ENCODE data around the gene ATF7IP2.
"Not testable (repeated sequence)": the region's sequence is repeated elsewhere in the genome, so short reads cannot be mapped to it uniquely, and the experiment has no call there.

Gene ATF7IP2

DNA sequence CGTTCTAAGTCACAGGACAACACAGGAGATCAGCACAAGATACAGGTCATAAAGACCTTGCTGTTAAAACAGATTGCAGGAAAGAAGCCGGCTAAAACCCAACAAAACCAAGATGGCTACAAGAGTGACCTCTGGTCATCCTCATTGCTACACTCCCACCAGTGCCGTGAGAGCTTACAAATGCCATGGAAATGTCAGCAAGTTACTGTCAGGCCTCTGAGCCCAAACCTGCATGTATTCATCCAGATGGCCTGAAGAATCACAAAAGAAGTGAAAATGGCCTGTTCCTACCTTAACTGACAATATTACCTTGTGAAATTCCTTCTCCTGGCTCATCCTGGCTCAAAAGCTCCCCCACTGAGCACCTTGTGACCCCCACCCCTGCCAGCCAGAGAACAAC is 119.4 kb downstream of the ATF7IP2 start:
- DNase-seq (ENCODE audit: extremely low read depth in 1 of 2, low read depth in 1 of 2): not testable (repeated sequence)

DNA sequence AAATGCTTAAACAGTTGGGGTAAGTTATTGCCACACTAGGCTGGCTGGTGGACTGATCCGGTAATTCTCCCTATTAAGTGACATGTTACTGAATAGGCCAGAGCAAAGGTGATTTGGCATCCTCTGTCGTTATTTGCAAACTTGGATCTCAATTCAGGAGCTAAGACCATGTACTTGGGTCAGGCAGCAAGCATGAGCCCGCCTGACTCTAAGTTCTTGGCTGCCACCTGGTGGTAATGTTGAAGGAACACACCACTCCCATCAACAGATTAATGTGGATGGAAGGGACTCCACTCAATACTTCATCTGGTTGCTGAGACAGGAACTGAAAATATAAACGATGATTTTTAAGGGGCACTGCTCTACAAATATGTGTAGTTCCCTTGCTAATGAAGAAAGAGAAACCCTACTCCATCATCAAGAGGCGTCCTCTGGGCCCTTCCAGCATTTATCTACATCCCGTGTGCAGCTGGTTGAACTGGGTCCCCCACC is 123.7 kb downstream of the ATF7IP2 start:
- peak; percentile 6 to 47 for DNase-seq (ENCODE audit: extremely low read depth in 1 of 2, low read depth in 1 of 2)

GRCh38 chr16:10510279-10510678 is 124.4 kb downstream of the ATF7IP2 start:
- DNase-seq (ENCODE audit: extremely low read depth in 1 of 2, low read depth in 1 of 2): no peak

GRCh38 chr16:10511829-10512228 is 126.0 kb downstream of the ATF7IP2 start:
- DNase-seq (ENCODE audit: extremely low read depth in 1 of 2, low read depth in 1 of 2): peak in 1 of 2 donors; percentile 20

GRCh38 chr16:10514369-10515055 is 128.7 kb downstream of the ATF7IP2 start:
- no peak for DNase-seq (ENCODE audit: extremely low read depth in 1 of 2, low read depth in 1 of 2)

DNA sequence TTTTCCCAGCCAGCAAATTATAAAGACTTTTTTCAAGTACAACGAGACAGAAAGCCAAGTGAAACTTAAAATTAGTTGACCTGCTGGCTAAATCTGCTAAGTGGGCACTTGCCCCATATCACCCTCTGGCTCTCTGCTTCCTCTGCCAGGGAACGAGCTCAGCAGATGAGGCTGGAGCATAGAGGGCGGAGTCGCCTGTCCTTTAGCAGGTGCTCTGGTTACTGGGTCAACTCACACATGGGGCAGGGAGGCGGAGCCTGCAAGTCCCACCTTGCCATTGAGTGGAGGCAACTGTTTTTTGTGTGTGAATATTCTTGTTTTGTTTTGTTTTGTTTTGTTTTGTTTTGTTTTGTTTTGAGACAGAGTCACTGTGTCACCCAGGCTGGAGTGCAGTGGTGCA is 132.0 kb downstream of the ATF7IP2 start:
- DNase-seq (ENCODE audit: extremely low read depth in 1 of 2, low read depth in 1 of 2): no peak

DNA sequence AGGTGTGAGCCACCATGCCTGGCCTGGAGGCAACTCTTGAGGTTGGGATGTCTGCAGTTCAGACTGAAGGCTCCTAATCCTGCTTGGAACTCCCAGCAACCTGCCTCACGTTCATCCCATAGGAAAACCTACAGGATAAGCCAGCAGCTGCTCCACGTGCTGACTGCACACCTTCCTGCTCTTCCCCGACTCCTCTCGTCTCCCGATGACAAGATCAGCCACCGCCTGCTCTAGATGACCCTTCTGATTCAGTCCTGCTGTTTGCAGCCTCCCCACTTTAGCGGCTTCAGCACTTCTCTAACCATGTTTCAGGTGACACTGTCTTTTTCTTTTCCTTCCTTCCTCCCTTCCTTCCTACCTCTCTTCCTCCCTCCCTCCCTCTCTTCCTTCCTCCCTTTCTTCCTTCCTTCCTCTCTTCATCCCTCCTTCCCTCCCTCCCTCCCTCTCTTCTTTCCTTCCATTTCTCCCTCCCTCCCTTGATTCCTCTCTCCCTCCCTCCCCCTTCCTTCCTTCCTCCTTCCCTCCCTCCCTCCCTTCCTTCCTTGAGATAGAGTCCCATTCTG is 132.7 kb downstream of the ATF7IP2 start:
- no peak for DNase-seq (ENCODE audit: extremely low read depth in 1 of 2, low read depth in 1 of 2)

GRCh38 chr16:10519297-10519696 is 133.4 kb downstream of the ATF7IP2 start:
- DNase-seq (ENCODE audit: extremely low read depth in 1 of 2, low read depth in 1 of 2): no peak

GRCh38 chr16:10519929-10520868 is 134.3 kb downstream of the ATF7IP2 start:
- DNase-seq (ENCODE audit: extremely low read depth in 1 of 2, low read depth in 1 of 2): no peak

DNA sequence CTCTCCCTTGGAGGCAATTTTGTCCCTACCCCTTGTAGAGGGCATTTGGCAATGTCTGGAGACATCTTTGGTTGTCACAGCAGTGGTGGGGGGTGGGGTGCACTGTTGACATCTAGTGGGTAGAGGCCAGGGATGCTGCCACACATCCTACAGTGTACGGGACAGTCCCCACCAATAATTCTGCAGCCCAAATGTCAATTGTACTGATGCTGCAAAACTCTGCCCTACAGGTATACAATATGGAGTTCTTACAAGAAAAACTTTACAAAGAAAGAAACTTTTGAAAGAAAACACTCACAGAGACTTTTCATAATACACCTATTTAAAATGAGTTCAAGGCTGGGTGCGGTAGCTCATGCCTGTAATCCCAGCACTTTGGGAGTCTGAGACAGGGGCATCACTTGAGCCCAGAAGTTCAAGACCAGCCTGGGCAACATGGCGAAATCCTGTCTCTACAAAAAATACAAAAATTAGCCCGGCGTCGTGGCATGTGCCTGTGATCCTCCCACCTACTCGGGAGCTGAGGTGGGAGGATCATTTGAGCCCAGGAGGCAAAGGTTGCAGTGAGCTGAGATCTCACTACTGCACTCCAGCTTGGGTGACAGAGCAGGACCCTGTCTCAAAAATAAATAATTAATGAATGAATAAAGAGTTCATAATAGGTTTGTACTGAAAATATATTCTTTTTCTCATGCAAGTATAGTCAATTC is 135.2 kb downstream of the ATF7IP2 start:
- DNase-seq (ENCODE audit: extremely low read depth in 1 of 2, low read depth in 1 of 2): no peak

GRCh38 chr16:10521681-10522274 is 135.9 kb downstream of the ATF7IP2 start:
- DNase-seq (ENCODE audit: extremely low read depth in 1 of 2, low read depth in 1 of 2): peak in 1 of 2 donors; percentile 20

DNA sequence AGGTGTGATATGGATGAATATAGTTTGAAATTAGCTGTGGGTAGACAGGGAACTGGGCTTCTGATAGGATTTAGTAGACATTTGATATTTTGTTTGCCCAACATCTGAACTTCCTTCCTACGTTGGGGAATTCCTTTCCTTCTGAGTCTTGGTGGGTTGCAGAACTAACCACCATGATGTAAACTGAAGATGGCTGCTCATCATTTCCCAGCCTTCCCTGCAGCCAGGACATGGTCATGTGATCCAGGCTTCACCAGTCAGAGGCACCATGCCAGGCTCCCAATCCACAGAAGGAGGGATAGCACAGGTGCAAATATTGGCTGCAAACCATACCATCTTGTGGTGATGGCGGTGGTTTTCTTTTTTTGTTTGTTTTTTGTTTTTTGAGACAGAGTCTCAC is 137.1 kb downstream of the ATF7IP2 start:
- no peak for DNase-seq (ENCODE audit: extremely low read depth in 1 of 2, low read depth in 1 of 2)

DNA sequence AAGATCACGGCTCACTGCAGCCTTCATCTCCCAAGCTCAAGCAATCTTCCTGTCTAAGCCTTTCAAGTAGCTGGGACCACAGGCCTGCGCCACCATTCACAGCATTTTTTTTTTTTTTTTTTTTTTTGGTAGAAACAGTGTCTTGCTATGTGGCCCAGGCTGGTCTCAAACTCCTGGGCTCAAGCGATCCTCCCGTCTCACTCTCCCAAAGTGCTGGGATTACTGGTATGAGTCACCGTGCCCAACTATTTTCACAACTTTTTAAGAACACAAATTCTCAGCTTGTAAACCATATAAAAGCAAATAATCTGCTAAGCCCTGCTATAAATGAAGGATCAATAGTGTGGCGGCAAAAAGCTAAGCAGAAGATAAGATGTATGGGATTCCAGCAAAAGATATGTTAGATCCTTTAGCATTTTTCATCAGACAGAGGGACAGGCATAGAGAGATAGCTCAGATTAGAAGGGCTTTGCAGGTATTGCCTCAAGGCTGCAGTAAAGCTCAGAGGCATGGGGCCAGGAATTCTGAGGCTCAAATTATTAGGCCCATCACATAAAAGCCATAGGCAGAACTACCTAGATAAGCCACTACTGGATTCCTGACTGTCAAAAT is 139.5 kb downstream of the ATF7IP2 start:
- DNase-seq (ENCODE audit: extremely low read depth in 1 of 2, low read depth in 1 of 2): no peak

- no peak for DNase-seq (ENCODE audit: extremely low read depth in 1 of 2, low read depth in 1 of 2)
Measured at GRCh38 chr16:10526962-10527361, 141.1 kb downstream of the ATF7IP2 start.

GRCh38 chr16:10528635-10529034 is 142.8 kb downstream of the ATF7IP2 start:
- no peak for DNase-seq (ENCODE audit: extremely low read depth in 1 of 2, low read depth in 1 of 2)

GRCh38 chr16:10529895-10530669 is 144.2 kb downstream of the ATF7IP2 start:
- DNase-seq (ENCODE audit: extremely low read depth in 1 of 2, low read depth in 1 of 2): no peak

DNA sequence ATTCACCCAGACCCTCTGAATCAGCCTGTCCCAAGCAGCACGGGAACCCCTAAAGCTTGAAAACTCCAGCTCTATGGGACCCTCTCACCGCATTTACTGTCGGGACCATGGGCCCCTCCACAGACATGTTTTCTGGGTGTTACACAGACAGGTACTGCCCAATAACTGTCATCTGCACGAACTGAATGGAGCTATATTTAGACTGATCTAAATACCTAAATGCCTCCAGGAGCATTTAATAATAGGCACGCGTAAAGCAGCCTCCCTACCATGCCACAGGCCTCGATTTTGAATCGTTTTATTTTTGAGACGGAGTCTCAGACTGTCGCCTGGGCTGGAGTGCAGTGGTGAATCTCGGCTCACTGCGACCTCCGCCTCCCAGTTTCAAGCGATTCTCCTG is 144.8 kb downstream of the ATF7IP2 start:
- no peak for DNase-seq (ENCODE audit: extremely low read depth in 1 of 2, low read depth in 1 of 2)

GRCh38 chr16:10531582-10531981 is 145.7 kb downstream of the ATF7IP2 start:
- DNase-seq (ENCODE audit: extremely low read depth in 1 of 2, low read depth in 1 of 2): no peak

Measured in stimulated activated CD8-positive, alpha-beta memory T cell treated with anti-CD3 and anti-CD28 coated beads, Interleukin-7, amount 100 ng/mL, for 48 hours (primary cell).